ENCODE results near the gene CD22.
"Not testable (repeated sequence)": the region's sequence is repeated elsewhere in the genome, so short reads cannot be mapped to it uniquely, and the experiment has no call there.

Gene CD22

DNA sequence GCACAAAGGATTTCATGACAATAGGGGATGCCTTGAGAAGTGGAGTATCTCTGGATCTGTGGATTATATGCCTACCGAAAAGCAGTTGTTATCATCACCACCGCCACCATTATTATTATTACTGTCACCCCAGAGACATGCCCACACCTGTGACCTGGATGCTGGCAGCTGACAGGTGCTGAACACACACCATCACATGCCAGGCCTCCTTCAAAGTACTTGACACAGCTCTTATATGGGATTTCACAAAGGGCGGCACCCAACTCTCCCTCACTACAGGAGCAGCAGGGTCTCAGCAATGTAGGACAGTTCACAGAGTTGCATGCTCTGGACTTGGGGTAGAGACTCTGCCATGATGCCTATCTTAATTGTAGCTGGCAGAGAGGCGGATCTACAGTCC is 36.3 kb downstream of the CD22 start:
- H3K27me3 ChIP-seq (ENCODE audit: insufficient read depth, poor library complexity, severe bottlenecking) = peaks cover 38% of the 10 kb centered on the region
- no peaks in the 10 kb centered on the region for H3K36me3 ChIP-seq (ENCODE audit: low read depth)
- H3K4me1 ChIP-seq (ENCODE audit: insufficient read depth, poor library complexity, severe bottlenecking) = no peaks in the 10 kb centered on the region
- TF ChIP-seq, protein P1, sequence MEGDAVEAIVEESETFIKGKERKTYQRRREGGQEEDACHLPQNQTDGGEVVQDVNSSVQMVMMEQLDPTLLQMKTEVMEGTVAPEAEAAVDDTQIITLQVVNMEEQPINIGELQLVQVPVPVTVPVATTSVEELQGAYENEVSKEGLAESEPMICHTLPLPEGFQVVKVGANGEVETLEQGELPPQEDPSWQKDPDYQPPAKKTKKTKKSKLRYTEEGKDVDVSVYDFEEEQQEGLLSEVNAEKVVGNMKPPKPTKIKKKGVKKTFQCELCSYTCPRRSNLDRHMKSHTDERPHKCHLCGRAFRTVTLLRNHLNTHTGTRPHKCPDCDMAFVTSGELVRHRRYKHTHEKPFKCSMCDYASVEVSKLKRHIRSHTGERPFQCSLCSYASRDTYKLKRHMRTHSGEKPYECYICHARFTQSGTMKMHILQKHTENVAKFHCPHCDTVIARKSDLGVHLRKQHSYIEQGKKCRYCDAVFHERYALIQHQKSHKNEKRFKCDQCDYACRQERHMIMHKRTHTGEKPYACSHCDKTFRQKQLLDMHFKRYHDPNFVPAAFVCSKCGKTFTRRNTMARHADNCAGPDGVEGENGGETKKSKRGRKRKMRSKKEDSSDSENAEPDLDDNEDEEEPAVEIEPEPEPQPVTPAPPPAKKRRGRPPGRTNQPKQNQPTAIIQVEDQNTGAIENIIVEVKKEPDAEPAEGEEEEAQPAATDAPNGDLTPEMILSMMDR (IDR thresholded peaks at IDR 0.05; ENCODE audit: poor library complexity, severe bottlenecking) = no peak
- H3K27ac ChIP-seq (ENCODE audit: poor library complexity, severe bottlenecking) = no peak overlapping the region
- ATAC-seq (ENCODE audit: low read depth) (no peak), DNase-seq (ENCODE audit: low spot score) (no peak)
- H3K4me3 ChIP-seq (ENCODE audit: severe bottlenecking) = no peak overlapping the region
- no peaks in the 10 kb centered on the region for H3K9me3 ChIP-seq (ENCODE audit: severe bottlenecking)

DNA sequence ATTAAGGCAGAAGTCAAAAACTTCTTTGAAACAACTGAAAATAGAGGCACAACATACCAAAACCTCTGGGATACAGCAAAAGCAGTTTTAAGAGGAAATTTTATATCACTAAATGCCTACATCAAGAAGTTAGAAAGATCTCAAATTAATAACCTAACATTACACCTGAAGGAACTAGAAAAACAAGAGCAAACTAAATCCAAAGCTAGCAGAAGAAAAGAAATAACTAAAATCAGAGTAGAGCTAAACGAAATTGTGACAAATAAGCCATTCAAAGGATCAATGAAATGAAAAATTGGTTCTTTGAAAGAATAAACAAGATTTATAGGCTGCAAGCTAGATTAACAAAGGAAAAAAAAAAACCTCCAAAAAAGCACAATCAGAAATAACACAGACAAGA is 39.4 kb downstream of the CD22 start:
- H3K36me3 ChIP-seq (ENCODE audit: low read depth) = no peaks in the 10 kb centered on the region
- DNase-seq (ENCODE audit: low spot score) = no peak
- no peak overlapping the region for H3K27ac ChIP-seq (ENCODE audit: poor library complexity, severe bottlenecking)
- TF ChIP-seq, protein P1 (IDR thresholded peaks at IDR 0.05; ENCODE audit: poor library complexity, severe bottlenecking) = no peak
- no peaks in the 10 kb centered on the region for H3K4me1 ChIP-seq (ENCODE audit: insufficient read depth, poor library complexity, severe bottlenecking)
- H3K9me3 ChIP-seq (ENCODE audit: severe bottlenecking) = no peaks in the 10 kb centered on the region
- peaks cover 22% of the 10 kb centered on the region for H3K27me3 ChIP-seq (ENCODE audit: insufficient read depth, poor library complexity, severe bottlenecking)
- ATAC-seq (ENCODE audit: low read depth) = no peak
- H3K4me3 ChIP-seq (ENCODE audit: severe bottlenecking) = no peak overlapping the region

DNA sequence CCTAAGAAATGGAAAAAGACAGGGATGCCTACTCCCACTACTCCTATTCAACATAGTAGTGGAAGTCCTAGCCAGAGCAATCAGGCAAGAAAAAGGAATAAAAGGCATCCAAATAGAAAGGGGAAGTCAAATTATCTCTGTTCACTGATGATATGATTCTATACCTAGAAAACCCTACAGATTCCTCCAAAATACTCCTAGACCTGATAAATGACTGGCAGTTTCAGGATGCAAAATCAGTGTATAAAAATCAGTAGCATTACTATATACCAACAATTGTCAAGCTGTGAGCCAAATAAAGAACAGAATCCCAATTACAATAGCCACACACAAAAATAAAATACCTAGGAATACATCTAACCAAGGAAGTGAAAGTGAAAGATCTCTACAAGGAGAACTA is 40.5 kb downstream of the CD22 start:
- DNase-seq (ENCODE audit: low spot score) (no peak), ATAC-seq (ENCODE audit: low read depth) (no peak)
- Histone ChIP-seq H3K36me3 (ENCODE audit: low read depth) (no peaks in the 10 kb centered on the region), H3K4me1 (ENCODE audit: insufficient read depth, poor library complexity, severe bottlenecking) (no peaks in the 10 kb centered on the region), H3K9me3 (ENCODE audit: severe bottlenecking) (no peaks in the 10 kb centered on the region), H3K27ac (ENCODE audit: poor library complexity, severe bottlenecking) (no peak overlapping the region), H3K4me3 (ENCODE audit: severe bottlenecking) (no peak overlapping the region), H3K27me3 (ENCODE audit: insufficient read depth, poor library complexity, severe bottlenecking) (peaks cover 17% of the 10 kb centered on the region)
- TF ChIP-seq, protein P1 (IDR thresholded peaks at IDR 0.05; ENCODE audit: poor library complexity, severe bottlenecking) = no peak

DNA sequence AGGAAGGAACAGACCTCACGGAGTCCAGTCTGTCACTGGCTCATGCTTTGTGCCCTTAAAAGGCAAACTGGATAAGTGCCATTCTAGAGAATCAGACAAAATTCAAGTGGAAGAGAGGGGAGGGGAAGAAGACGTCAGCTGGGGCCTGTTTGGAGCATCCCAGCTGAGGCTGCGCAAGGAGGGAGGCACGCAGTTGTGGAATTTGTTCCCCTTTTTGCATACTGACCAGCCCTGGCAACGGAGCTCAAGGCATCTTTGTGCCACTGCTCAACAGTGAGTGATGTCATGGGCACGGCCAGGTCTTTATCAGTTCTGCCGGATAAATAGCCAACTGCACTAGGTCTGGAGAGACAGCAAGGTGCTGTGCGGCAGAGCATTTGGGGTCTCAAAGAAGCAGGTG is 41.7 kb downstream of the CD22 start, which contains the start of gene GPR42:
TSS of gene GPR42 (plus strand) at position 347 of the 400 bp plus-strand sequence. CDS start 292 bp downstream, outside the sequence.
- Histone ChIP-seq H3K4me3 (ENCODE audit: severe bottlenecking) (no peak within 1 kb of the TSS), H3K9me3 (ENCODE audit: severe bottlenecking) (no peaks in the 10 kb centered on the region), H3K27ac (ENCODE audit: poor library complexity, severe bottlenecking) (no peak within 1 kb of the TSS), H3K27me3 (ENCODE audit: insufficient read depth, poor library complexity, severe bottlenecking) (peaks cover 13% of the 10 kb centered on the region), H3K36me3 (ENCODE audit: low read depth) (no peaks in the 10 kb centered on the region), H3K4me1 (ENCODE audit: insufficient read depth, poor library complexity, severe bottlenecking) (no peaks in the 10 kb centered on the region)
- no peak for ATAC-seq (ENCODE audit: low read depth)
- TF ChIP-seq, protein P1 (IDR thresholded peaks at IDR 0.05; ENCODE audit: poor library complexity, severe bottlenecking) = no peak
- DNase-seq (ENCODE audit: low spot score) = no peak

DNA sequence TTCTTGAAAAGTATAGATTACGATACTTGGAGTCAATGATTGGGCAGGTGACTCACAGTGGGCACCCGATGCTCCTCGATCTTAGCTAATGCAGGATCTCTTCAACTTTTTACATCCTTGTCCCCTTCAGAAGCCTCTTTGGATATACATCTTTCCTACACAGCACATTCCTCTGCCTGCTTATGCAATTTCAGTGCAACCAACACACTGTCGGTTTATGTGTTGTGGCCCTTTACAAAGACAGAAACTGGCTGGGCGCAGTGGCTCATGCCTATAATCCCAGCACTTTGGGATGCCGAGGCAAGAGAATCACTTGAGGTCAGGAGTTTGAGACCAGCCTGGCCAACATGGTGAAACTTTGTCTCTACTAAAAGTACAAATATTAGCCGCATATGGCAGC is 44.5 kb downstream of the CD22 start:
- ATAC-seq (ENCODE audit: low read depth) (no peak), DNase-seq (ENCODE audit: low spot score) (no peak)
- Histone ChIP-seq H3K9me3 (ENCODE audit: severe bottlenecking) (no peaks in the 10 kb centered on the region), H3K36me3 (ENCODE audit: low read depth) (no peaks in the 10 kb centered on the region), H3K4me3 (ENCODE audit: severe bottlenecking) (no peak overlapping the region), H3K4me1 (ENCODE audit: insufficient read depth, poor library complexity, severe bottlenecking) (no peaks in the 10 kb centered on the region), H3K27me3 (ENCODE audit: insufficient read depth, poor library complexity, severe bottlenecking) (peaks cover 8% of the 10 kb centered on the region), H3K27ac (ENCODE audit: poor library complexity, severe bottlenecking) (no peak overlapping the region)
- TF ChIP-seq, protein P1 (IDR thresholded peaks at IDR 0.05; ENCODE audit: poor library complexity, severe bottlenecking) = no peak

DNA sequence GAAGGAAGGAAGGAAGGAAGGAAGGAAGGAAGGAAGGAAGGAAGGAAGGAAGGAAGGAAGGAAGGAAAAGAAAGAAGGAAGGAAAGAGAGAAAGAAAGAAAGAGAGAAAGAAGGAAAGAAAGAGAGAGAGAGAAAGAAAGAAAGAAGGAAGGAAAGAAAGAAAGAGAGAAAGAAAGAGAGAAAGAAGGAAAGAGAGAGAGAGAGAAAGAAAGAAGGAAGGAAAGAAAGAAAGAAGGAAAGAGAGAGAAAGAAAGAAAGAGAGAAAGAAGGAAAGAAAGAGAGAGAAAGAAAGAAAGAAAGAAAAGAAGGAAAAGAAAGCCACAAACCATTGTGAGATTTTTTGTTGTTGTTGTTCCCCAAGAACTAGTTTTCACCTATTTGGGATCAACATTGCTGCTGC is 45.0 kb downstream of the CD22 start:
- not testable (repeated sequence) for ATAC-seq (ENCODE audit: low read depth); H3K4me1 ChIP-seq (ENCODE audit: insufficient read depth, poor library complexity, severe bottlenecking); H3K36me3 ChIP-seq (ENCODE audit: low read depth); H3K27ac ChIP-seq (ENCODE audit: poor library complexity, severe bottlenecking); DNase-seq (ENCODE audit: low spot score); H3K27me3 ChIP-seq (ENCODE audit: insufficient read depth, poor library complexity, severe bottlenecking); H3K9me3 ChIP-seq (ENCODE audit: severe bottlenecking); H3K4me3 ChIP-seq (ENCODE audit: severe bottlenecking)
